GM13976 (cell line): ENCODE data around the gene SLC4A5.

Experiments
- DNase-seq: peaks from one replicate; pipeline ENCODE4 v3.0.0; 2012; ENCODE audit warnings: low spot score
- CTCF ChIP-seq: IDR thresholded peaks from 2 replicates; pipeline ENCODE4 v1.5.1; 2012; ENCODE audit warnings: borderline replicate concordance, mild to moderate bottlenecking; ENCODE audit not compliant: insufficient read depth; ENCODE audit errors: extremely low read depth, missing control alignments, control extremely low read depth
- in situ Hi-C: fragments of 300-500 bp; cut with MboI; formaldehyde crosslinking; loops from one replicate; pipeline ENCODE4 v1.12.0; 2022; ENCODE audit warnings: low sequenced_read_pairs, mixed read lengths, inconsistent platforms; ENCODE audit not compliant: unreplicated experiment

The SLC4A5 gene

GRCh38 chr2:74343316-74343715 is at the start of gene SLC4A5:
Gene SLC4A5 (minus strand): TSS chr2:74343416. CDS start chr2:74315023, 28,393 bp downstream.
- in situ Hi-C loops = no loop called here
- TF ChIP-seq CTCF = no peak
- DNase-seq = no peak

GRCh38 chr2:74392449-74392743 is 49.2 kb upstream of the SLC4A5 start:
- in situ Hi-C loops = no loop called here
- no peak for TF ChIP-seq CTCF

GRCh38 chr2:74391580-74392448 is 48.6 kb upstream of the SLC4A5 start:
- in situ Hi-C loops = no loop called here
- peak; percentile 97 for TF ChIP-seq CTCF
- peak; percentile 95 for DNase-seq

More at GRCh38 chr2:74392449-74392743, 49.2 kb upstream of the SLC4A5 start:
- no peak for DNase-seq

GRCh38 chr2:74391209-74391579 is 48.0 kb upstream of the SLC4A5 start:
- in situ Hi-C loops = no loop called here
- no peak for DNase-seq
- no peak for TF ChIP-seq CTCF

GRCh38 chr2:74390606-74391005 is 47.4 kb upstream of the SLC4A5 start:
- TF ChIP-seq CTCF = no peak
- in situ Hi-C loops = no loop called here
- no peak for DNase-seq

- no peak for DNase-seq
- in situ Hi-C loops = no loop called here
- TF ChIP-seq CTCF = no peak
Observed at GRCh38 chr2:74387346-74387745, 44.1 kb upstream of the SLC4A5 start.
